Tibial nerve (tissue), 4 donors: Measurements from ENCODE around the gene MUC5B. TPM values are rescaled to one million over a fixed set of nuclear protein-coding genes. Genes with fewer than 3 reads are reported as not detected.
"Not testable (repeated sequence)": the region's sequence is repeated elsewhere in the genome, so short reads cannot be mapped to it uniquely, and the experiment has no call there.

Experiments
- DNase-seq, 2 donors: peaks; one replicate each; pipeline ENCODE4 v3.0.0-alpha.2; 2019; ENCODE audit warnings: low spot score in 2 of 2
- H3K27ac ChIP-seq, 4 donors: fragments of 200-600 bp; sonication (generic) in 3 of 4; one replicate each; pipeline ENCODE4 v1.5.1; 2017 to 2019; ENCODE audit warnings: mild to moderate bottlenecking in 1 of 4
- H3K27me3 ChIP-seq, 2 donors: fragments of 200-600 bp; sonication (generic) in 1 of 2; one replicate each; pipeline versions ENCODE4 v1.5.1 to v1.6.0; 2017 to 2019
- H3K36me3 ChIP-seq, 3 donors: fragments of 200-600 bp; sonication (generic); one replicate each; pipeline ENCODE4 v1.5.1; 2018 to 2019
- H3K4me1 ChIP-seq, 4 donors: fragments of 200-600 bp; sonication (generic) in 3 of 4; one replicate each; pipeline ENCODE4 v1.5.1; 2017 to 2019
- H3K4me3 ChIP-seq, 4 donors: fragments of 200-600 bp; sonication (generic) in 3 of 4; one replicate each; pipeline ENCODE4 v1.5.1; 2017 to 2019; ENCODE audit warnings: mild to moderate bottlenecking in 1 of 4, moderate library complexity in 1 of 4
- H3K9me3 ChIP-seq, 4 donors: fragments of 200-600 bp; sonication (generic) in 3 of 4; one replicate each; pipeline ENCODE4 v1.5.1; 2017 to 2019
- EP300 ChIP-seq, 2 donors: sonication (generic); formaldehyde crosslinking; IDR thresholded peaks; one replicate each; pipeline ENCODE4 v1.6.1; 2017; ENCODE audit warnings: antibody characterized with exemption in 2 of 2, mild to moderate bottlenecking in 1 of 2
- POLR2A ChIP-seq, 2 donors: fragments of 450-650 bp; IDR thresholded peaks; one replicate each; pipeline ENCODE4 v1.6.1; 2017; ENCODE audit warnings: antibody characterized with exemption in 2 of 2, mild to moderate bottlenecking in 2 of 2, moderate library complexity in 2 of 2
- WGBS, 2 donors: methylation state at CpG; one replicate each; pipeline ENCODE4 v1.1.5; 2018; 5-methylcytosine and 5-hydroxymethylcytosine counted together
- total RNA-seq, 4 donors: library from RNA; depleted of rRNA; stranded (reverse); fragments of >200 nt; gene quantifications; one replicate each; pipeline ENCODE4 v1.1.0, GENCODE V29; 2016
- TF ChIP-seq, protein P1 (sequence below), 5 experiments: fragments of 200-600 bp in 3 of 5; fragments of 450-650 bp in 2 of 5; sonication (generic) in 3 of 5; IDR thresholded peaks; one replicate each; pipeline ENCODE4 v1.5.1; 2016 to 2019; ENCODE audit warnings: antibody characterized with exemption in 5 of 5, mild to moderate bottlenecking in 3 of 5, moderate library complexity in 2 of 5

Gene MUC5B
- total RNA-seq, 4 donors from 2014 or later: under 0.01 to 0.22 TPM; not detected in 2

DNA sequence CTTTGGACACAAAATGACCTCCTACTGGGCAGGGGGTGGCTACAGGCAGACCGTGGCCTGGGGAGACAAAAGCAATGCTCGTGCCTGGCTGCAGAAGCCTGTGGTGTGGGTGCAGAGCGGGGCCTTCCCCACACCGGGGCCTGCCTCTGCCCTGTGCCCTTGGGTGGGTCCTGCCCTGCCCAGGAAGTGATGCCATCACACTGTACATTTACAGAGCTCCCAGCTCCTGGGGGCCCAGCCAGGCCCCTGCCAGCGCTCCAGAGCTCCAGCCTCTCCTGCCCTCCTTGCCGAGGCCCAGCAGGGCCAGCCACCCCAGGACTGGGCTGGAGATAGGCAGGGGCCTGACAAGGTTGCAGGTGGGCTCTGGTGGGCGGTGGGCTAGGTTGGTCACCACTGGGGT, 40.1 kb downstream of the MUC5B start:
- H3K27ac ChIP-seq: peak overlapping the region; percentile 78 to 93 (median 86)
- peaks cover 4 to 24% (median 14%) of the 10 kb centered on the region in 4 donors for H3K4me1 ChIP-seq
- TF ChIP-seq POLR2A (IDR thresholded peaks at IDR 0.05) (no peak), EP300 (IDR thresholded peaks at IDR 0.05) (no peak)
- TF ChIP-seq, protein P1, sequence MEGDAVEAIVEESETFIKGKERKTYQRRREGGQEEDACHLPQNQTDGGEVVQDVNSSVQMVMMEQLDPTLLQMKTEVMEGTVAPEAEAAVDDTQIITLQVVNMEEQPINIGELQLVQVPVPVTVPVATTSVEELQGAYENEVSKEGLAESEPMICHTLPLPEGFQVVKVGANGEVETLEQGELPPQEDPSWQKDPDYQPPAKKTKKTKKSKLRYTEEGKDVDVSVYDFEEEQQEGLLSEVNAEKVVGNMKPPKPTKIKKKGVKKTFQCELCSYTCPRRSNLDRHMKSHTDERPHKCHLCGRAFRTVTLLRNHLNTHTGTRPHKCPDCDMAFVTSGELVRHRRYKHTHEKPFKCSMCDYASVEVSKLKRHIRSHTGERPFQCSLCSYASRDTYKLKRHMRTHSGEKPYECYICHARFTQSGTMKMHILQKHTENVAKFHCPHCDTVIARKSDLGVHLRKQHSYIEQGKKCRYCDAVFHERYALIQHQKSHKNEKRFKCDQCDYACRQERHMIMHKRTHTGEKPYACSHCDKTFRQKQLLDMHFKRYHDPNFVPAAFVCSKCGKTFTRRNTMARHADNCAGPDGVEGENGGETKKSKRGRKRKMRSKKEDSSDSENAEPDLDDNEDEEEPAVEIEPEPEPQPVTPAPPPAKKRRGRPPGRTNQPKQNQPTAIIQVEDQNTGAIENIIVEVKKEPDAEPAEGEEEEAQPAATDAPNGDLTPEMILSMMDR (IDR thresholded peaks at IDR 0.05): no peak
- no peaks in the 10 kb centered on the region for H3K9me3 ChIP-seq
- no peak for DNase-seq
- H3K36me3 ChIP-seq: no peaks in the 10 kb centered on the region
- peak overlapping the region; percentile 38 to 67 (median 54) for H3K4me3 ChIP-seq
- H3K27me3 ChIP-seq: no peaks in the 10 kb centered on the region
- WGBS, 2 donors: 17 to 21% methylated on average over 4 of the region's 7 CpGs

DNA sequence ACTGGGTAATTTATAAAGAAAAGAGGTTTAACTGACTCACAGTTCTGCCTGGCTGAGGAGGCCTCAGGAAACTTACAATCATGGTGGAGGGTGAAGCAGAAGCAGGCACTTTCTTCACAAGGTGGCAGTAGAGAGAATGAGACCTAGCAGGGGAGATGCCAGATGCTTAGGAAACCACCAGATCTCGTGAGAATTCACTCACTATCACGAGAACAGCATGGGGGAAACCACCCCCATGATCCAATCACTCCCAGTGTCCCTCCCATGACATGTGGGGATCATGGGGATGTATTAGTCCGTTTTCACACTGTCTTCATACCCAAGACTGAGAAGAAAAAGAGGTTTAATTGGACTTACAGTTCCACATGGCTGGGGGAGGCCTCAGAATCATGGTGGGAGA, 41.6 kb downstream of the MUC5B start:
- H3K27ac ChIP-seq: peak overlapping the region in 2 of 4 donors; percentile 26 to 93
- TF ChIP-seq, protein P1 (IDR thresholded peaks at IDR 0.05): peak; percentile 27 to 53 (median 39)

DNA sequence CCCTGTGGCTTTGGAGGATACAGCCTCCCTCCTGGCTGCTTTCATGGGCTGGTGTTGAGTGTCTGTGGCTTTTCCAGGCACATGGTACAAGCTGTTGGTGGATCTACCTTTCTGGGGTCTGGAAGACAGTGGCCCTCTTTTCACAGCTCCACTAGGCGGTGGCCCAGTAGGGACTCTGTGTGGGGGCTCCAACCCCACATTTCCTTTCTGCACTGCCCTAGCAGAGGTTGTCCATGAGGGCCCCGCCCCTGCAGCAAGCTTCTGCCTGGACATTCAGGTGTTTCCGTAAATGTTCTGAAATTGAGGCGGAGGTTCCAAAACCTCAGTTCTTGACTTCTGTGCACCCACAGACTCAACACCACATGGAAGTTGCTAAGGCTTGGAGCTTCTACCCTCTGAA, 42.6 kb downstream of the MUC5B start:
- DNase-seq, H3K27ac ChIP-seq, H3K9me3 ChIP-seq, H3K27me3 ChIP-seq, H3K36me3 ChIP-seq, H3K4me3 ChIP-seq: not testable (repeated sequence)
- peaks cover 4 to 32% (median 14%) of the 10 kb centered on the region in 4 donors for H3K4me1 ChIP-seq
- WGBS, 2 donors: 94 to 97% methylated on average over 4 of the region's 4 CpGs

More for the DNA sequence above, 41.6 kb downstream of the MUC5B start:
- H3K27me3 ChIP-seq, H3K36me3 ChIP-seq, H3K9me3 ChIP-seq, H3K4me3 ChIP-seq: not testable (repeated sequence)
- 19 to 23% methylated on average over 3 of the region's 3 CpGs for WGBS, 2 donors
- peak in 1 of 2 donors; percentile 35 for DNase-seq
- peaks cover 4 to 29% (median 14%) of the 10 kb centered on the region in 4 donors for H3K4me1 ChIP-seq

DNA sequence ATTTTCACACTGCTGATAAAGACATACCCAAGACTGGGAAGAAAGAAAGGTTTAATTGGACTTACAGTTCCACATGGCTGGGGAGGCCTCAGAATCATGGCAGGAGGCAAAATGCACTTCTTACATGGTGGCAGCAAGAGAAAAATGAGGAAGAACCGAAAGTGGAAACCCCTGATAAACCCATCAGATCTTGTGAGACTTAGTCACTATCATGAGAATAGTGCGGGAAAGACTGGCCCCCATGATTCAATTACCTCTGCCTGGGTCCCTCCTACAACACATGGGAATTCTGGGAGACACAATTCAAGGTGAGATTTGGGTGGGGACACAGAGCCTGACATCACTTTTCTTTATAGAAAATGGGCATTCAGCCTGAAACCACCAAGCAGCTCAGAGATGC, 44.1 kb downstream of the MUC5B start:
- H3K4me3 ChIP-seq, H3K36me3 ChIP-seq, H3K27me3 ChIP-seq, DNase-seq, H3K9me3 ChIP-seq: not testable (repeated sequence)
- WGBS, 2 donors: 81 to 90% methylated on average over 2 of the region's 2 CpGs
- H3K4me1 ChIP-seq: peaks cover 3 to 42% (median 11%) of the 10 kb centered on the region in 4 donors
- peak overlapping the region; percentile 40 to 86 (median 70) for H3K27ac ChIP-seq

DNA sequence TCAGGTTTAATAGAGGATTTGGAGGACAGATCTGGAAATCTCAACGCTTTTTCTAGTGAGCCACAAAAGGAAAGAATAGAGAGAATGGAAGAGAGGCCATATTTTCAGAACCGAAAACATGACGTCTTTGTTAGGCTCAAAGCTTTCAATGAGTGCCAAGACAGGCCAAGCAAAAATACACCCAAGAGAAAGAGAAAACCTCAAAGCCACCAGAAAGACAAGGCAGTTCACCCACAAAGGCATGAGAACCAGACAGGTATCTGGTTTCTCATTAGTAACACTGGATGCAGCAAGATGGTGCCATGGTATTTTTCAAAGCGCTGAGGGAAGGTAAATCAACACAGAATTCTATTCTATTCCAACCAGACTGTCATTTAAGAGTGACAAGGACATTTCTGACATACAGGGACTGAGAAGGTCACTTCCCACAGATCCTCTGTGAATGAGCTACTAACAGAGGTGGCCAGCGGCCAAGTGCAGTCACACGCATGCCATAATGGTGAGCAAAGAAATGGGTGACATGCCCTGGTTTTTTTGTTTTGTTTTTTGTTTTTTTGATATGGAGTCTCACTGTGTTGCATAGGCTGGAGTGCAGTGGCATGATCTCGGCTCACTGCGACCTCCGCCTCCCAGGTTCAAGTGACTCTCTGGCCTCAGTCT, 44.7 kb downstream of the MUC5B start:
- peak overlapping the region; percentile 40 to 86 (median 70) for H3K27ac ChIP-seq
- WGBS, 2 donors: 50% methylated on average over 9 of the region's 9 CpGs
- TF ChIP-seq EP300 (IDR thresholded peaks at IDR 0.05): peak in 1 of 2 donors; percentile 73
- TF ChIP-seq, protein P1 (IDR thresholded peaks at IDR 0.05): no peak
- TF ChIP-seq POLR2A (IDR thresholded peaks at IDR 0.05): no peak
- H3K27me3 ChIP-seq: no peaks in the 10 kb centered on the region
- no peak overlapping the region for H3K4me3 ChIP-seq
- peaks cover 0 to 38% (median 7%) of the 10 kb centered on the region in 4 donors for H3K4me1 ChIP-seq
- peaks cover 0 to 7% (median 0%) of the 10 kb centered on the region in 3 donors for H3K36me3 ChIP-seq
- DNase-seq: no peak
- H3K9me3 ChIP-seq: no peaks in the 10 kb centered on the region

DNA sequence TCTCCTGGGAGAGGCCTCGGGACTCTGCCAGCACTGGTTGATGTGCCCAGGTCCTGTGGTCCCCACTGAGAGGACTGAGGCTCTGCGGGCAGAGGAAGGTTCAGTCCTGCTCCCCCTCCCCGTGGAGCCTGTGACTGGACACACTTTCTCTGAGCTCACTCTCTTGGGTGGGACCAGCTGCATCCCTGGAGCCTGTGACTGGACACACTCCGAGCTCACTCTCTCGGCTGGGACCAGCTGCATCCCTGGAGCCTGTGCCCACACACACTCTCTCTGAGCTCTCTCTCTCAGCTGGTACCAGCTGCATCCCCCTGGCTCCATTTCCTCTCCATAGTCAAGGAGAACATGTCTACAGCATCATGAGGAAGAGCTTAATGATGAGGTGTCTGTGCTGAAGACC, 47.1 kb downstream of the MUC5B start:
- peak overlapping the region; percentile 40 to 89 (median 62) for H3K27ac ChIP-seq

More for the DNA sequence above, 47.1 kb downstream of the MUC5B start:
- DNase-seq: no peak
- Histone ChIP-seq H3K36me3 (peaks cover 0 to 24% (median 0%) of the 10 kb centered on the region in 3 donors), H3K4me1 (peaks cover 0 to 31% (median 0%) of the 10 kb centered on the region in 4 donors), H3K4me3 (no peak overlapping the region), H3K9me3 (no peaks in the 10 kb centered on the region), H3K27me3 (no peaks in the 10 kb centered on the region)
- WGBS, 2 donors: 85 to 89% methylated on average over 4 to 5 of the region's 5 CpGs
- TF ChIP-seq POLR2A (IDR thresholded peaks at IDR 0.05): no peak
- TF ChIP-seq EP300 (IDR thresholded peaks at IDR 0.05): no peak
- TF ChIP-seq, protein P1 (IDR thresholded peaks at IDR 0.05): no peak
